NCI-H128 (cell line): ENCODE results near the gene COP1.

Experiments used
- DNase-seq: peaks from one replicate; lab custom pipeline; 2025; ENCODE audit not compliant: unreplicated experiment; lab: John Stamatoyannopoulos, UW

COP1 gene

DNA sequence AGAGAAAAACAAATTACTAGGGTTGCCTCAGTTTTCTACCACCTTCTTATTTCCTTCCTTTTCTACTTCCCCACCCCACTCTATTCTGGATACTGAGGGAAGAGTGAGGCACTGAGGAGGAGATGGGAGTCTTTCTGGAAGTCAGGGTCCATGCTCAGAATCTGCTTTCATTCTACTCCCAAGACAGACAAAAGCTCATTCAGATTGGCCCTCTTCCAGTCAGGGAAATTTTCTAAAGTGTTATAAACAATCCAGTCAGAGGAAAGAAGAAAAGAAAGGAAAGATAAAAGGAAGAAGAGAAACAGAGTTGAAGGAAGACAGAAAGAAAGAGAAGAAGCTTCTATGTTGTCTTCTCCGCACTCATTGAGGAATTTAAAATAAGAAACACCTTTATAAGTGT, 228.6 kb downstream of the COP1 start:
- no peak for DNase-seq

- DNase-seq = no peak
Observed at GRCh38 chr1:175976865-175977642, 230.0 kb downstream of the COP1 start.

DNA sequence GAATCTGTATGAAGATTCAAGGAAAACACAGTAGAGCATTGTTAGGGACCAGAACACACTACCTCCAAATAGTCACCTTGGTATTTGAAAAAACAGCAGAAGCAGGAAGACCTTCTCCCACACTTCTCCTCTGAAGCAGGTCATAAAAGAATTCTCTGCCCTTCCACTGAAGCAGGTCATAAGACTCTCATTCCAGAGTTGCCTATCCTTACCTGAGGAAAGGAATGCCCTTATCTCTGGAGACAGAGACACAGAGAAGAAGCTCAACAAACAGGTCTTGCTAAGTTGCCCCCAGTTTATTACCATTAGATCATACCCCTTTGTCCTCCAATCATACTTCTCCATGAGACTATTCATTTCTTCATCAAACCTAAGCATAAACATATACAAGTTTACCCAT, 237.9 kb downstream of the COP1 start:
- no peak for DNase-seq

- DNase-seq = no peak
Observed at GRCh38 chr1:175968486-175969172, 238.5 kb downstream of the COP1 start.

DNA sequence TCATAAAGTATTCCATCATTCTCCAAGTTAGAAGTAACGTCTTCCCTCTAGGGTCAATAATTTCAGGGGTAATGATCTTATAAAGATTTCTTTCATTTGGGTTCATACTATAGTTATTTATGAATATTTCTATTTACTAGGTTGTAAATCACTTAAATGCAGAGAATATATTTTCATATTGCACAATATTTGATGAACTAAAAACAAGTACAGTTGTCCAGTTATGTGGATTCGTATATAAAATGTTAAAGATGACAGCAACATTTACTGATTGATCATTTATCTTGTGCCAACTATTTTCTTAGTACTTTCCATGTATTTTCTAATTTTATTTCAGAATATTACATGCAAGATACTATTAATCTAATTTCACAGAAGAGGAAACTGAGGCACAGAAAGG, 243.3 kb downstream of the COP1 start:
- no peak for DNase-seq

GRCh38 chr1:175960169-175960568, 246.9 kb downstream of the COP1 start:
- no peak for DNase-seq

DNA sequence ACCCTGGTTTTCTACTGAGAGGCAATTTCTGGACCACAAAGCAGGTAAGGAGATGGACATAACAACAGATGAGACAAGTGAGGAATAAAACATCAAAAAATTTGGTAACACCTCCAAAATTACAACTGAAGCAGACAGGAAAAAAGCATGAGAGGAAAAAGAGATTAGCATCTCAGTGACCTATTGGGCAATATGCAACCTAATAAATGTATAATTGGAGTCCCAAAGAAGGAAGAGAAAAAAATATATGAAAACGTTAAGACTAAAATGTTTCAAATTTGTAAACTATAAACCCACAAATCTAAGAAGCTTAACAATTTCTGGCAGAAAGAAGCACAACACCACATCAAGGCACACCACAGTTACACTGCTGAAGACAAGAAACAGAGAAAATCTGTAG, 255.5 kb downstream of the COP1 start:
- DNase-seq = no peak

- no peak for DNase-seq
Observed at GRCh38 chr1:175947771-175948170, 259.3 kb downstream of the COP1 start.

GRCh38 chr1:175944591-175944990, 262.5 kb downstream of the COP1 start:
- DNase-seq = no peak

GRCh38 chr1:175941164-175941563, 265.9 kb downstream of the COP1 start:
- DNase-seq = no peak

- no peak for DNase-seq
Observed at GRCh38 chr1:175936736-175937135, 270.4 kb downstream of the COP1 start.

DNA sequence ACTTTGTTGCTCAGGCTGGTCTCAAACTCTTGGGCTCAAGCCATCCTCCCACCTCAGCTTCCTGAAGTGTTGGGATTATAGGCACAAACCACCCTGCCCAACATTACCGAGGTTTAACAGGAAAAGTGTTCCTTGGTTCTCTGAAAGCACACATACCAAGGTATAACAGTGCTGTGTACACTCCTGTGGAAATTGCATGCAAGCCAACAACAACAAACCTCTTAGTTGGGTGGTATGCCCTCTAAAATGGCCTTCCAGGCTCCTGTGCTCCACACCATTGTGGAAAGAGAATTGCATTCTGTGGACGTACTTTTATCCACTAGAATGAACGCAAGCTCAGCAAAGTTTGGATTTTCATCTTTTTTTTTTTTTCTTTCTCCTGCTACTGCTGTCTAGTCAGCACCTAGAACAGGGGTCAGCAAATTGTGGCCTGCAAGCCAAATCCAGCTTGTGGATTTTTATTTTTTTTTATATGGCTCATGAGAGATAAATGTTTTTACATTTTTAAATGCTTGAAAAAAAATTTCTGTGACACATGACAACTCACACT, 271.4 kb downstream of the COP1 start:
- no peak for DNase-seq

GRCh38 chr1:175935166-175935565, 271.9 kb downstream of the COP1 start:
- no peak for DNase-seq

DNA sequence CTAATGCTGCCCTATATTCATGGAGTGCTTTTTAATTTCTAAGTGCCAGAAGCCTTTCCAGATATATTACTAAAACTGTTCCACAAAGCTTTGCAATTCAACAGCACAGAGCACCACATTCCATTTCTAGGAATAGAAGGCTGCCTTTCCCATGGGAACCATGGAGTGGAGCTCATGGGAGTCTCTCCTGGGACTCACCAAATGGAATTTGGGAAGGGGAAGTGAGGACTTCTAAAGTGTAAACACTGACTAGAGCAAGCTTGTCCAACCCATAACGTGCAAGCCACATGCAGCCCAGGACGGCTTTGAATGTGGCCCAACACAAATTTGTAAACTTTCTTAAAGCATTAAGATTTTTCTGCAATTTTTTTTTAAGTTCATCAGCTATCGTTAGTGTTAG, 273.3 kb downstream of the COP1 start:
- DNase-seq = no peak

DNA sequence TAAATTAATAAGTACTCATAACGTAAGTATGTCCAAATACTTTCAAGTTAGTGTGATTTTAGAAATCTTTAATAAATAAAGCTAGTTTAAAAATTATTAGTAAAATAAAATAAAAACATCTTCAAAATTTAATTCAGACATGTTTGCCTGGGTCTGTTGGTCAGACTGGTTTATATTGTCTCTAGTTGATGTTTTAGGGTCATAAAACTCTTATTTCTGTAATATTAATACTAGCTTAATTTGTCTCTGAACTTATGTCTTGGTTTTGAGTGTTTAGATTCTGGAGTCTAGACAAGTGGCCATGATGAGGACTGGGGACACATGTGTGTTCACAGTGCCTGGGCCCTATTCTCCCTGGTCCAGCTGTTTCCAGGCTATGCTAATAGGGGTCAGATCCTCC, 279.1 kb downstream of the COP1 start:
- no peak for DNase-seq

- no peak for DNase-seq
Observed at GRCh38 chr1:175922254-175922881, 284.7 kb downstream of the COP1 start.

DNA sequence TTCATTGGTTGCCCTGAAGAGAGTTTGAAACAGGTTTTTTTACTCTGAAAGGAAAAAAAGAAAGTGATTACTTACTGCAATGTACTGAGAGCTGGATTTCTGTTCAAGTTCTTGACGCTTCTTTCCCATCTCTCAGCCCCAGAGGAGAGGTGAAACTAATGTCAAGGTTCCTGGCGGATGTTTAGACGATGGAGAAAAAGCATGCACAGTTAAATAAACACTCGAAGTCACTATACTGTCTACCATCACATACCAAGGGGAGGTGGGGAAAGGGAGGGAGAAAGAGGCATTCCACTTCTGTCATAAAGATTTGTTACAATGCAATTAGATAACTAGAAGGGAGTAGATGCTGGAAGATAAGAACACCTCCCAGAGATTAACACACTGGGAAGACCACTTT, 286.7 kb downstream of the COP1 start:
- DNase-seq = no peak

DNA sequence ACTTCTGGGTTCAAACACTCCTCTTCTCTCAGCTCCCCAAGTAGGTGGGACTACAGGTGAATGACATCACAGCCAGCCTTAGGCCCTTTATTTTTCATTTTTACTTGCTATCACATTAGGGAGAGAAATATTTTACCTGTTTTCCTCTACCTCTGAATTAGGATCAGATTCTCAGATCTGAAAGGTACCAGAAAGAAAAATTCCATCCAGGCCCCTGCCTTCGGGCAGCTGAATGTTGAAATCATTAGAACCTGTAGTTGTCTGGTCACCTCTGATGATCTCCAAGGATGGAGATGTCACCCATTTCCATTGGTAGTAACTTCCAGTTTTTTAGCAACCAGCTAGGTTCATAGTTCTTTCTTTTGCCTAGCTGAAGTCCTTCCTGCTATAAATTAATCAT, 288.1 kb downstream of the COP1 start:
- DNase-seq = no peak

DNA sequence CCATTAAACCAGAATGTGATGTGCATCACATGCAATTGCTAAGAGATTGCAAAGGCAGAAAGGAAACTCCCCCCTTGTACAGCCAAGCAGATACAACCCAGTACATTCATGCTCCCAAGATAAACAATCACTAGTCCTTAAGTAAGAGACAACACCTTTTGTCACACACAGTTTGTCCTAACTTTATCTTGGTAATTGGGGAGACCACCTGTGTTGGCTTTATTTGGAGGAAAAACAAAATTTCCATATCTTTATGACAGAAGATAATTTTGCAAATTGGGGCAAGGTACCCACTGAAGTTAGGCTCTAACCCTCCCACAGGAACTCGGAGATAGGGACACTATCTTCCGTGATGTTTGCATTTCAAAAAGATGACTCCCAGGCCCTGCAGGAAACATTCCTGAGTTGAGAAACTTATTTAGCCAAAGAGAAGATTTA, 288.7 kb downstream of the COP1 start:
- no peak for DNase-seq

GRCh38 chr1:175914115-175914514, 293.0 kb downstream of the COP1 start:
- DNase-seq = no peak

DNA sequence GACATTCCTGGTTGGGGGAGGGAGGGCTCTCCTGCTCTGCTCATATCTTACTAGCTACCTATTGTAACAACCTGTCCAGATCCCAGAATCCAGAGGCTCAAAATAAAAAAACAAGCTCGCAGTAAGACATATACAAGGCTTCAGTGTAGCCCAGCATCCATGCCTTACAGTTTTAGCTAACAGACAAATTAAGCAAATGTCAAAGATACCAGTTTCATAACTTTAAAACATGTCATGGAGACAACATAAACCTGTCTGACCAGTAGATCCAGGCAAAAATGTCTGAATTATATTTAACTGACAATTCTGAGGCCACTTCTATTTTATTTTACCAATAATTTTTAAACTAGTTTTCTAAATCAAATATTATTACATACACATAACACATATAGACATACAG, 295.9 kb downstream of the COP1 start:
- no peak for DNase-seq

DNA sequence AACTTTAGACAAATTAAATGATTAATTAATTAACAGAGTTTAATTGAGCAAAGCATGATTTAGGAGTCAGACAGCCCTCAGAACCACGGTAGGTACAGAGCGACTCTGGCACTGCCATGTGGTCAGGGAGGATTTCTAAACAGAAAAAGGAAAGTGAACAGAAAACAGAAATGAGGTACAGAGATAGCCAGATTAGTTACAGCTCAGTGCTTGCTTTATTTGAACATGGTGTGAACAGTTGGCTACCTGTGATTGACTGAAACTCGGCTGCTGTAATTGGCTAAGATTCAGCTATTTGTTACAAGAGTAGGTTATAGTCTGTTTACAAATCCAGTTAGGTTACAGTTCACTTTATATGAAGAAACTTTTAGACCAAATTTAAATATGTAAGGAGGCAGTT, 300.7 kb downstream of the COP1 start:
- DNase-seq = no peak
